ENCODE results near the gene SLC29A4. TPM values are rescaled to one million over a fixed set of nuclear protein-coding genes. Genes with fewer than 3 reads are reported as not detected.
"Not testable (repeated sequence)": the region's sequence is repeated elsewhere in the genome, so short reads cannot be mapped to it uniquely, and the experiment has no call there.

SLC29A4 gene
- total RNA-seq, 1 experiment from 2014 or later = 38.9 TPM

DNA sequence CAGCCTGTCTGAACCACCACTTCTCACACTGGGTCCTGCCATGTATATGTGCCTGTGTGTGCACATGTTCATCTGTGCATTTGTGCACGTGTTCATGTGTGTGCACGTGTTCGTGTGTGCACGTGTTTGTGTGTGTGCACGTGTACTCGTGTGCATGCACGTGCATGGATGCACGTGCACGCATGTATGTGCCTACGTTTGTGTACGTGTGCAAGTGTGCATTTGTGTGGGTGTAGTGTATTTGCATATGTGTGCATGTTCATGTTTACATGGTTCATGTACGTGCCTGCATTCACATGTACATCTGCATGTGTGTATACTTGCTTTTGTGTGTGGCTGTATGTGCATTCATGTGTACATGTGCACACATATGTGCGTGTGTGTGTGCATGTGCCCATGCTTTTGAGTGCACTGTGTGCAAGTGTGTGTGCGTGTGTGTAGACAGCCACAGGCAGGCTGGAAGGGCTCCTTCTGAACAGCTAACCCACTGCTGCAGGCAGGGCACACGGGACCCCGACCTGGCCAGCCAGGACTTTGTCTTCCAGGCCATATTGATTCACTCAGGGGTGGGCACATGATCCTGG, 28.2 kb downstream of the SLC29A4 start:
- intact Hi-C loops (cut with micrococcal nuclease; ENCODE audit: unreplicated experiment) = no loop called here
- CTCF ChIA-PET = no interaction called here

DNA sequence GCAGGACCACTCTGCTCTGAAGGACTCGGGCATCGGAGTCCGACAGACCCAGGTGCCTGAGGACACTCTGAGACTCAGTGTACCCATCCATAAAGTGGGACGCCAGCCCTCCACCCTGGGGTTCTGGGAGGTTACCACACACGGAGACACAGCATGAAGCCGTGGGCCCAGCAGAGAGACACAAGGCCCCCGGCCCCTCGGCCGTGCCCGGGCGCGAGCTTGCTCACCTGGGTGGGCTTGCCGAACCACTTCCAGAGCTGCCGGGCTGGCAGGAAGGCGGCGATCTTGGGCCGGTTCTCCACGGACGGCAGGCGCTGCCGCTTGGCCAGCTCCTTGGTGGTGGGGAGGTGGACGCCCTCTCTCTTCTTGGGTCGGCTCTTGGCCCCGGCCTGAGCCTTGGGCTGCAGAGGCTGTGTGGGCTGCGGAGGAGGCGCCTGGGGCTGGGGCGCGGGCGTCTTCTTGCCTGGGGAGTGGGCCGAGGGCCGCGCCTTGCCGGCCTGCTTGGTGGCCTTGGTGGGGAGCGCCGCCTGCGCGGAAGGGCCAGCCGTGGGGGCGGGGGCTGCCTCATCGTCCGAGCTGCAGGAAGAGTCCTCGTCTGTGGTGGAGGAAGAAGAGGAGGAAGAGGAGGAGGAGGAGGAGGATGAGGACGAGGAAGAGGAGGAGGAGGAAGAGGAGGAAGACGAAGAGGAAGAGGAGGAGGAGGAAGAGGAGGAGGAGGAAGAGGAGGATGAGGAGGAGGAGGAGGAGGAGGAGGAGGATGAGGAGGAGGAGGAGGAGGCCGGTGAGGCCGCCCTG, 29.7 kb downstream of the SLC29A4 start:
- H3K9me3 ChIP-seq (ENCODE audit: control insufficient read depth, insufficient read depth, low read depth, low read length); ATAC-seq; in situ Hi-C loops (cut with HindIII; ENCODE audit: low pct_unique_long_range_greater_than_20kb, low sequenced_read_pairs); H3K4me1 ChIP-seq (ENCODE audit: control insufficient read depth, insufficient read depth, low read length); H3K27me3 ChIP-seq (ENCODE audit: control insufficient read depth, insufficient read depth, low read length); H3K4me3 ChIP-seq (ENCODE audit: low read depth in 2 of 2, low read length in 2 of 2); DNase-seq (ENCODE audit: low read depth, low spot score); POLR2A ChIA-PET; H3K36me3 ChIP-seq (ENCODE audit: control insufficient read depth, insufficient read depth, low read length); H3K27ac ChIP-seq (ENCODE audit: low read length); CTCF ChIA-PET; BruUV-seq (replicated peaks); intact Hi-C loops (cut with micrococcal nuclease; ENCODE audit: unreplicated experiment): not testable (repeated sequence)

More for the DNA sequence above, 28.2 kb downstream of the SLC29A4 start:
- peaks cover 3% of the 10 kb centered on the region; the same call in 1 of the 2 replicates for H3K36me3 ChIP-seq (ENCODE audit: control insufficient read depth, insufficient read depth, low read length)
- no peaks in the 10 kb centered on the region for H3K9me3 ChIP-seq (ENCODE audit: control insufficient read depth, insufficient read depth, low read depth, low read length)
- no peaks in the 10 kb centered on the region for H3K27me3 ChIP-seq (ENCODE audit: control insufficient read depth, insufficient read depth, low read length)
- DNase-seq (ENCODE audit: low read depth, low spot score) (no peak), ATAC-seq (no peak)
- POLR2A ChIA-PET = interaction anchor here (0.6 kb wide), 1 partner anchor 67 kb away, joined by 3 read pairs; no protein-coding TSS in a partner anchor
- no peak overlapping the region for H3K27ac ChIP-seq (ENCODE audit: low read length)
- in situ Hi-C loops (cut with HindIII; ENCODE audit: low pct_unique_long_range_greater_than_20kb, low sequenced_read_pairs) = no loop called here
- TF ChIP-seq, protein P1, sequence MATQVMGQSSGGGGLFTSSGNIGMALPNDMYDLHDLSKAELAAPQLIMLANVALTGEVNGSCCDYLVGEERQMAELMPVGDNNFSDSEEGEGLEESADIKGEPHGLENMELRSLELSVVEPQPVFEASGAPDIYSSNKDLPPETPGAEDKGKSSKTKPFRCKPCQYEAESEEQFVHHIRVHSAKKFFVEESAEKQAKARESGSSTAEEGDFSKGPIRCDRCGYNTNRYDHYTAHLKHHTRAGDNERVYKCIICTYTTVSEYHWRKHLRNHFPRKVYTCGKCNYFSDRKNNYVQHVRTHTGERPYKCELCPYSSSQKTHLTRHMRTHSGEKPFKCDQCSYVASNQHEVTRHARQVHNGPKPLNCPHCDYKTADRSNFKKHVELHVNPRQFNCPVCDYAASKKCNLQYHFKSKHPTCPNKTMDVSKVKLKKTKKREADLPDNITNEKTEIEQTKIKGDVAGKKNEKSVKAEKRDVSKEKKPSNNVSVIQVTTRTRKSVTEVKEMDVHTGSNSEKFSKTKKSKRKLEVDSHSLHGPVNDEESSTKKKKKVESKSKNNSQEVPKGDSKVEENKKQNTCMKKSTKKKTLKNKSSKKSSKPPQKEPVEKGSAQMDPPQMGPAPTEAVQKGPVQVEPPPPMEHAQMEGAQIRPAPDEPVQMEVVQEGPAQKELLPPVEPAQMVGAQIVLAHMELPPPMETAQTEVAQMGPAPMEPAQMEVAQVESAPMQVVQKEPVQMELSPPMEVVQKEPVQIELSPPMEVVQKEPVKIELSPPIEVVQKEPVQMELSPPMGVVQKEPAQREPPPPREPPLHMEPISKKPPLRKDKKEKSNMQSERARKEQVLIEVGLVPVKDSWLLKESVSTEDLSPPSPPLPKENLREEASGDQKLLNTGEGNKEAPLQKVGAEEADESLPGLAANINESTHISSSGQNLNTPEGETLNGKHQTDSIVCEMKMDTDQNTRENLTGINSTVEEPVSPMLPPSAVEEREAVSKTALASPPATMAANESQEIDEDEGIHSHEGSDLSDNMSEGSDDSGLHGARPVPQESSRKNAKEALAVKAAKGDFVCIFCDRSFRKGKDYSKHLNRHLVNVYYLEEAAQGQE (IDR thresholded peaks at IDR 0.05; ENCODE audit: insufficient read depth in 1 of 2, low read depth in 2 of 2, low read length in 1 of 2) = no peak
- TF ChIP-seq SIN3A (IDR thresholded peaks at IDR 0.05; ENCODE audit: borderline replicate concordance, insufficient read depth, low read depth, low read length) = no peak
- TF ChIP-seq, protein P2, sequence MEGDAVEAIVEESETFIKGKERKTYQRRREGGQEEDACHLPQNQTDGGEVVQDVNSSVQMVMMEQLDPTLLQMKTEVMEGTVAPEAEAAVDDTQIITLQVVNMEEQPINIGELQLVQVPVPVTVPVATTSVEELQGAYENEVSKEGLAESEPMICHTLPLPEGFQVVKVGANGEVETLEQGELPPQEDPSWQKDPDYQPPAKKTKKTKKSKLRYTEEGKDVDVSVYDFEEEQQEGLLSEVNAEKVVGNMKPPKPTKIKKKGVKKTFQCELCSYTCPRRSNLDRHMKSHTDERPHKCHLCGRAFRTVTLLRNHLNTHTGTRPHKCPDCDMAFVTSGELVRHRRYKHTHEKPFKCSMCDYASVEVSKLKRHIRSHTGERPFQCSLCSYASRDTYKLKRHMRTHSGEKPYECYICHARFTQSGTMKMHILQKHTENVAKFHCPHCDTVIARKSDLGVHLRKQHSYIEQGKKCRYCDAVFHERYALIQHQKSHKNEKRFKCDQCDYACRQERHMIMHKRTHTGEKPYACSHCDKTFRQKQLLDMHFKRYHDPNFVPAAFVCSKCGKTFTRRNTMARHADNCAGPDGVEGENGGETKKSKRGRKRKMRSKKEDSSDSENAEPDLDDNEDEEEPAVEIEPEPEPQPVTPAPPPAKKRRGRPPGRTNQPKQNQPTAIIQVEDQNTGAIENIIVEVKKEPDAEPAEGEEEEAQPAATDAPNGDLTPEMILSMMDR (IDR thresholded peaks at IDR 0.05) = no peak
- TF ChIP-seq TCF7L2 (IDR thresholded peaks at IDR 0.05; ENCODE audit: low read depth, low read length) = no peak
- no peak overlapping the region for H3K4me3 ChIP-seq (ENCODE audit: low read depth in 2 of 2, low read length in 2 of 2)
- no TSS peak for BruUV-seq (replicated peaks)
- no peaks in the 10 kb centered on the region for H3K4me1 ChIP-seq (ENCODE audit: control insufficient read depth, insufficient read depth, low read length)

DNA sequence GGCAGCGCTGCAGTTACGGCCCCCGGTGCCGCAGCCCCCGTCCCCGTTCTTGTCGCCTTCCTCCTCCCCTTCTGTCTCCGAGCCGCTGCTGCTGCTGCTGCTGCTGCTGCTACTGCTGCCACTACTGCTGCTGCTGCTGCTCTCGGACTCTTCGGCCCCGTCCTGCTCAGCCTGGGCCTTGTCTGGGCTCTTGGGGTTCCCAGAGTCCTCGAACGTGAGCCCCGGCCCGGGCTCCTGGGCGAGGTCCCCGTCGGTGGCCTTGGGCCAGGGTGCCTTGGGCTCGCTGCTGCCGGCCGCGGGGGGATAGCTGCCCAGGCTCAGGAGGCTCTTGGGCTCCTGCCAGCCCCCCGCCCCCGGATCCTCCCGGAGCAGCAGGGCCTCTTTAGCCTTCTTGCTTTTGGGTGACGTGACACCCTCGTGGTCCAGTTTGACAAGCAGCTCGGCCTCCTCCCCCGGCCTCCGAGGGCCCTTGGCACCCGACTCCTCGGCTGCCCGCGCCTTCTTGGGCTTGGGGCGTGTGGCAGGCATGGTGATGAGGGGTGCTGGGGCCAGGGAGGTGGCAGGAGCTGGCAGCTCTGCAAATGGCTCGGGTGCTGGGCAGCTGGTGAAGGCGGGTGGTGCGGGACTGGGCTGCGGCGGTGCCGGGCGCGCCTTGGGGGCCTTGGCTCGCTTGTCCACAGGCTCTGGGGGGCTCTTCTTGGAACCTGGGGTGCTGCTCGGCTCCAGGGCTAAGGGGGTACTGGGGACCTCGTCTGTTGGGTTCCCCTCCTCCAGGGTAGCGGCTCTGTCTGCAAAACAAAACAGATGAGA, 30.5 kb downstream of the SLC29A4 start:
- in situ Hi-C loops (cut with HindIII; ENCODE audit: low pct_unique_long_range_greater_than_20kb, low sequenced_read_pairs); H3K27ac ChIP-seq (ENCODE audit: low read length); H3K4me3 ChIP-seq (ENCODE audit: low read depth in 2 of 2, low read length in 2 of 2); CTCF ChIA-PET; DNase-seq (ENCODE audit: low read depth, low spot score); H3K9me3 ChIP-seq (ENCODE audit: control insufficient read depth, insufficient read depth, low read depth, low read length); H3K4me1 ChIP-seq (ENCODE audit: control insufficient read depth, insufficient read depth, low read length); intact Hi-C loops (cut with micrococcal nuclease; ENCODE audit: unreplicated experiment); POLR2A ChIA-PET; ATAC-seq; H3K27me3 ChIP-seq (ENCODE audit: control insufficient read depth, insufficient read depth, low read length); H3K36me3 ChIP-seq (ENCODE audit: control insufficient read depth, insufficient read depth, low read length): not testable (repeated sequence)
- BruUV-seq (replicated peaks) = TSS peak; percentile 40
